Gastrocnemius medialis (tissue), 4 donors: ENCODE measurements around the gene EPHA2. TPM values are rescaled to one million over a fixed set of nuclear protein-coding genes. Genes with fewer than 3 reads are reported as not detected.

ENCODE experiments used
- ATAC-seq, 2 donors: fragments of 150-250 bp; one replicate each; pipeline ENCODE4 v1.9.1; 2016
- DNase-seq, 2 donors: peaks; one replicate each; pipeline ENCODE4 v3.0.0-alpha.2; 2019
- H3K27ac ChIP-seq, 4 donors: fragments of 200-600 bp; sonication (generic); 1 replicate in 1 of 4; 2 replicates in 3 of 4; pipeline ENCODE4 v1.5.1; 2016 to 2018; ENCODE audit warnings: mild to moderate bottlenecking in 2 of 4, moderate library complexity in 1 of 4
- H3K27me3 ChIP-seq, 3 donors: fragments of 200-600 bp; sonication (generic) in 2 of 3; 1 replicate in 1 of 3; 2 replicates in 2 of 3; pipeline versions ENCODE4 v1.5.1 to v1.6.0; 2016 to 2019; ENCODE audit warnings: mild to moderate bottlenecking in 1 of 3, moderate library complexity in 1 of 3
- H3K36me3 ChIP-seq, 2 donors: fragments of 200-600 bp; sonication (generic) in 1 of 2; one replicate each; pipeline ENCODE4 v1.5.1; 2017 to 2018
- H3K4me1 ChIP-seq, 2 donors: fragments of 200-600 bp; sonication (generic) in 1 of 2; one replicate each; pipeline ENCODE4 v1.5.1; 2016 to 2017; ENCODE audit warnings: mild to moderate bottlenecking in 2 of 2
- H3K4me3 ChIP-seq, 4 donors: fragments of 200-600 bp; sonication (generic) in 3 of 4; 1 replicate in 1 of 4; 2 replicates in 3 of 4; pipeline ENCODE4 v1.5.1; 2016 to 2019; ENCODE audit warnings: mild to moderate bottlenecking in 2 of 4
- H3K9me3 ChIP-seq, 3 donors: fragments of 200-600 bp; sonication (generic) in 2 of 3; 1 replicate in 1 of 3; 2 replicates in 2 of 3; pipeline ENCODE4 v1.5.1; 2016 to 2019
- CTCF ChIP-seq, 5 experiments: fragments of 450-650 bp in 3 of 5; fragments of 200-600 bp in 2 of 5; sonication (generic) in 2 of 5; IDR thresholded peaks in 4 of 5; conservative IDR thresholded peaks in 1 of 5; 1 replicate in 4 of 5; 2 replicates in 1 of 5; pipeline ENCODE4 v1.5.1; 2016 to 2019; ENCODE audit warnings: antibody characterized with exemption in 5 of 5, mild to moderate bottlenecking in 3 of 5, moderate library complexity in 3 of 5
- POLR2A ChIP-seq, 2 donors: fragments of 450-650 bp; IDR thresholded peaks; one replicate each; pipeline ENCODE4 v1.6.1; 2017; ENCODE audit warnings: antibody characterized with exemption in 2 of 2, mild to moderate bottlenecking in 2 of 2, moderate library complexity in 2 of 2
- in situ Hi-C, 4 donors: fragments of 200-750 bp; cut with MboI; loops; one replicate each; pipeline versions ENCODE4 v1.15.0 to v1.8.0; 2017; ENCODE audit warnings: low sequenced_read_pairs in 4 of 4
- intact Hi-C: fragments of 100-400 bp; cut with DNase I; formaldehyde crosslinking; loops from one replicate; pipeline ENCODE4 v1.15.1; 2023; ENCODE audit warnings: low total_unique reads
- total RNA-seq, 4 donors: library from RNA; depleted of rRNA; stranded (reverse); fragments of >200 nt; gene quantifications; one replicate each; pipeline versions ENCODE4 v1.1.0 to v1.2.3, GENCODE V29; 2016

Gene EPHA2
- total RNA-seq, 4 donors from 2014 or later = 1.2 to 6.4 (median 2.9) TPM

- Histone ChIP-seq H3K27ac (no peak overlapping the region), H3K9me3 (no peaks in the 10 kb centered on the region), H3K4me1 (no peaks in the 10 kb centered on the region), H3K4me3 (no peak overlapping the region), H3K27me3 (no peaks in the 10 kb centered on the region), H3K36me3 (no peaks in the 10 kb centered on the region)
- no peak for TF ChIP-seq CTCF (IDR thresholded peaks at IDR 0.05 in 4 of 5, conservative IDR thresholded peaks at IDR 0.05 in 1 of 5)
- no peak for TF ChIP-seq POLR2A (IDR thresholded peaks at IDR 0.05)
- no peak for ATAC-seq
- intact Hi-C loops (loop anchor here (5.0 kb wide), 1 partner anchor 50 kb away; no protein-coding TSS in a partner anchor), in situ Hi-C loops (loop anchor here in 3 of 4 donors (25.0 kb wide), 1 partner anchor 270 kb away; the partner anchor contains the start of genes FBXO42 (in 3 of the 3) and SZRD1 (in 3 of the 3))
- DNase-seq = no peak
These were observed 63.6 kb downstream of the EPHA2 start for GRCh38 chr1:16092097-16092922.

- in situ Hi-C loops (loop anchor here in 3 of 4 donors (25.0 kb wide), 1 partner anchor 271 kb away; the partner anchor contains the start of genes FBXO42 (in 3 of the 3) and SZRD1 (in 3 of the 3)), intact Hi-C loops (loop anchor here (5.0 kb wide), 1 partner anchor 51 kb away; no protein-coding TSS in a partner anchor)
- H3K36me3 ChIP-seq = no peaks in the 10 kb centered on the region
- no peak overlapping the region for H3K27ac ChIP-seq
- H3K9me3 ChIP-seq = no peaks in the 10 kb centered on the region
- no peaks in the 10 kb centered on the region for H3K4me1 ChIP-seq
- no peak for ATAC-seq
- H3K27me3 ChIP-seq = no peaks in the 10 kb centered on the region
- DNase-seq = no peak
- no peak for TF ChIP-seq CTCF (IDR thresholded peaks at IDR 0.05 in 4 of 5, conservative IDR thresholded peaks at IDR 0.05 in 1 of 5)
- no peak for TF ChIP-seq POLR2A (IDR thresholded peaks at IDR 0.05)
- H3K4me3 ChIP-seq = no peak overlapping the region
These were observed 64.6 kb downstream of the EPHA2 start for GRCh38 chr1:16091296-16091695.

GRCh38 chr1:16090076-16090826 lies 65.6 kb downstream of the EPHA2 start:
- in situ Hi-C loops (loop anchor here in 3 of 4 donors (25.0 kb wide), 1 partner anchor 272 kb away; the partner anchor contains the start of genes FBXO42 (in 3 of the 3) and SZRD1 (in 3 of the 3)), intact Hi-C loops (loop anchor here (5.0 kb wide), 1 partner anchor 52 kb away; no protein-coding TSS in a partner anchor)
- TF ChIP-seq CTCF (IDR thresholded peaks at IDR 0.05 in 4 of 5, conservative IDR thresholded peaks at IDR 0.05 in 1 of 5) (no peak), POLR2A (IDR thresholded peaks at IDR 0.05) (no peak)
- no peak overlapping the region for H3K27ac ChIP-seq
- H3K4me3 ChIP-seq = no peak overlapping the region
- ATAC-seq (no peak), DNase-seq (no peak)
- H3K4me1 ChIP-seq = peaks cover 0 to 3% of the 10 kb centered on the region in 2 donors
- H3K36me3 ChIP-seq = no peaks in the 10 kb centered on the region
- no peaks in the 10 kb centered on the region for H3K9me3 ChIP-seq
- H3K27me3 ChIP-seq = no peaks in the 10 kb centered on the region

- ATAC-seq (no peak), DNase-seq (no peak)
- intact Hi-C loops (no loop called here), in situ Hi-C loops (loop anchor here (10.0 to 25.0 kb wide), 2 partner anchors 273 to 276 kb away; partner anchors contain the start of genes SZRD1 (in 4 of the 4) and FBXO42 (in 3 of the 4))
- Histone ChIP-seq H3K9me3 (no peaks in the 10 kb centered on the region), H3K4me3 (no peak overlapping the region), H3K27me3 (no peaks in the 10 kb centered on the region), H3K36me3 (no peaks in the 10 kb centered on the region), H3K4me1 (peaks cover 0 to 3% of the 10 kb centered on the region in 2 donors), H3K27ac (no peak overlapping the region)
- no peak for TF ChIP-seq POLR2A (IDR thresholded peaks at IDR 0.05)
- TF ChIP-seq CTCF (IDR thresholded peaks at IDR 0.05 in 4 of 5, conservative IDR thresholded peaks at IDR 0.05 in 1 of 5) = no peak
These were observed 66.9 kb downstream of the EPHA2 start for GRCh38 chr1:16088996-16089395.
